Ectodermal cell (in vitro differentiated cells): Measurements from ENCODE around the gene BUB1B.
"Not testable (repeated sequence)": the region's sequence is repeated elsewhere in the genome, so short reads cannot be mapped to it uniquely, and the experiment has no call there.

Experiments used
- H3K27ac ChIP-seq: 2 replicates; pipeline ENCODE4 v1.7.0; 2013; ENCODE audit warnings: mild to moderate bottlenecking, low read depth, low read length; ENCODE audit not compliant: insufficient read depth, poor library complexity, severe bottlenecking
- H3K27me3 ChIP-seq: 2 replicates; pipeline ENCODE4 v1.7.0; 2013; ENCODE audit warnings: mild to moderate bottlenecking, low read length; ENCODE audit not compliant: insufficient read depth, control insufficient read depth, poor library complexity, severe bottlenecking
- H3K36me3 ChIP-seq: one replicate; pipeline ENCODE4 v1.7.0; 2013; ENCODE audit warnings: low read length; ENCODE audit not compliant: control insufficient read depth, insufficient read depth
- H3K4me1 ChIP-seq: one replicate; pipeline ENCODE4 v1.7.0; 2013; ENCODE audit warnings: low read length; ENCODE audit not compliant: control insufficient read depth, insufficient read depth
- H3K4me3 ChIP-seq: 2 replicates; pipeline ENCODE4 v1.7.0; 2013; ENCODE audit warnings: low read depth, low read length, control low read depth; ENCODE audit not compliant: insufficient read depth
- H3K9me3 ChIP-seq: 2 replicates; pipeline ENCODE4 v1.7.0; 2013; ENCODE audit warnings: mild to moderate bottlenecking, low read length, moderate library complexity; ENCODE audit not compliant: control insufficient read depth
- WGBS, 2 experiments: methylation state at CpG; one replicate each; pipeline ENCODE4 v1.1.7; 2013; ENCODE audit warnings: missing lambda C conversion rate in 2 of 2; 5-methylcytosine and 5-hydroxymethylcytosine counted together

BUB1B gene

GRCh38 chr15:40155270-40155910, 5.5 kb upstream of the BUB1B start:
- 29 to 35% methylated on average over 4 of the region's 5 CpGs for WGBS, 2 experiments
- Histone ChIP-seq H3K4me3 (no peak overlapping the region), H3K36me3 (no peaks in the 10 kb centered on the region), H3K9me3 (no peaks in the 10 kb centered on the region), H3K27ac (no peak overlapping the region), H3K27me3 (no peaks in the 10 kb centered on the region), H3K4me1 (peaks cover 16% of the 10 kb centered on the region)

- H3K27me3 ChIP-seq = no peaks in the 10 kb centered on the region
- H3K4me3 ChIP-seq = no peak overlapping the region
- WGBS, 2 experiments = 90% methylated on average over 7 of the region's 7 CpGs
- H3K9me3 ChIP-seq = no peaks in the 10 kb centered on the region
- H3K36me3 ChIP-seq = no peaks in the 10 kb centered on the region
- H3K27ac ChIP-seq = no peak overlapping the region
- H3K4me1 ChIP-seq = peaks cover 21% of the 10 kb centered on the region
Observed at GRCh38 chr15:40157778-40158447, 3.0 kb upstream of the BUB1B start.

DNA sequence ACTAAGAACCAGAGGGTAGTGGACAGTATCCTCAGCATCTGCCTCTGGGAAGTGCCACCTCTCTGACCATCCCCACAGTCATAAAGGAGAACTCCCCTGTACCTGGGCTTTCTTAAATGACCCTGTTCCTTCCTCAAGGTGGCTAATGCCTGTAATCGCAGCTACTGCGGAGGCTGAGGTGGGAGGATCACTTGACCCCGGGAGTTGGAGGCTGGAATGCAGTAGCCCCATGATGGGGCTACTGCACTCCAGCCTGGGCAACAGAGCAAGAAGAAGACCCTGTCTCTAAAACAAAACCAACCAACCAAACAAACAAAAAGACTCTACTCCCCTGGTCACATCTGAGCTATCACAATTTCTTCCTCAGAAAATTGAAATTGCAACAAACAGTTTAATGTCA, 848 bp upstream of the BUB1B start:
- 95% methylated on average over 3 of the region's 3 CpGs for WGBS, 2 experiments
- Histone ChIP-seq H3K9me3 (no peaks in the 10 kb centered on the region), H3K4me1 (peaks cover 24% of the 10 kb centered on the region), H3K27me3 (no peaks in the 10 kb centered on the region), H3K27ac (no peak overlapping the region), H3K36me3 (peaks cover 7% of the 10 kb centered on the region), H3K4me3 (no peak overlapping the region)

DNA sequence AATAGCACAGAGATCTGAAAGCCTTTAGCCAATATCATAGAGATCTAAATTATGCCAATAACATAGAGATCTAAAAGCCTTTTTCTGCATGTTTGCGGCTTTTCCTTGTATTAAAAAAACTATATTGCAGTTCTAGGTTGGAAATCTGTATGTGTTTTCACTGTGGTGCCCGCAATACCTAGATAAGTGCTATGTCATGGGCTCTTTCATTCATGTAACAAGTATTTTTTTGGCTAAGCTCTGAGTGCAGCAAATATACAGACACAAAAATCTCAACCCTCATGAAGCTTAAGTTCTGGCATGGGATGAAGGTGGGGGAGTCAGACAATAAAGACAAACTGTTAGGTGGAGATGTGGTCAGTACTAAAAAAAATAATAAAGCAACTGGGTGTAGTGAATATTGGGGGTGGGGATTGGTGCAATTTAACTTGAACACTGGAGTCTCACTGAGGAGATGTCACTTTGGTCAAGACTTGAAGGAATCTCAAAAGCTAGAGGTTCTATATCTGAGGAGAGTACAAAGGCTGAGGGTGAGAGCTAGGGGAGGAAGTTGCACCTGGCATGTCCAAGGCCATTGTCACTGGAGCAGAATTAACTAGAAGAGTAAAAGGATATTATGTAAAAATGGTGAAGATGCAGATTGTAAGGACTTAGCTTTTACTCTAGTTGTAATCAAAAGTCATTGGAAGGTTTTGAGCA, 973 bp downstream of the BUB1B start:
- Histone ChIP-seq H3K27ac (no peak overlapping the region), H3K27me3 (no peaks in the 10 kb centered on the region), H3K4me1 (peaks cover 19% of the 10 kb centered on the region), H3K4me3 (peak overlapping the region; percentile 64), H3K36me3 (peaks cover 23% of the 10 kb centered on the region), H3K9me3 (no peaks in the 10 kb centered on the region)
- 8 to 13% methylated on average over 2 of the region's 2 CpGs for WGBS, 2 experiments

DNA sequence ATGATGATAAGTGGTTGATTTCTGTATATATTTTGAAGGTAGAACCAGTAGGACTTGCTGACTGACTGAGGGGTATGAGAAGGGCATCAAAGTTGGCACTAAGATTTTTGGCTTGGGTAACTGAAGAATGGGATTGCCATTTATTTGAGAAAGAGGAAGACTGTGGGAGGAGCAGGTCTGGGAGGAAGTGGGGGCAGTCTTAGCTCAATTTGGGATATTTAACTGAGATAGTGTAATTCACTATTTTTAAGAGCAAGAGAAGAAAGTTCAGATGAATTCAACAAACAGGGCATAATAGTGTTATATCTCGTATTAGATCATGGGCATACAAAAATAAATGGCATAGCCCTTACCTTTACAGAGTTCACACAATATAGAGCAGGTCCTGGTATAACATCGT, 1.7 kb downstream of the BUB1B start:
- peaks cover 16% of the 10 kb centered on the region for H3K4me1 ChIP-seq
- no peak overlapping the region for H3K27ac ChIP-seq
- 90 to 95% methylated on average over 2 of the region's 2 CpGs for WGBS, 2 experiments
- H3K4me3 ChIP-seq = peak overlapping the region; percentile 64
- no peaks in the 10 kb centered on the region for H3K27me3 ChIP-seq
- no peaks in the 10 kb centered on the region for H3K9me3 ChIP-seq
- peaks cover 23% of the 10 kb centered on the region for H3K36me3 ChIP-seq

- no peaks in the 10 kb centered on the region for H3K9me3 ChIP-seq
- H3K36me3 ChIP-seq = peaks cover 23% of the 10 kb centered on the region
- H3K27ac ChIP-seq = no peak overlapping the region
- H3K27me3 ChIP-seq = no peaks in the 10 kb centered on the region
- H3K4me3 ChIP-seq = no peak overlapping the region
- WGBS, 2 experiments = 93 to 96% methylated on average over 11 to 12 of the region's 12 CpGs
- peaks cover 8% of the 10 kb centered on the region for H3K4me1 ChIP-seq
Observed at GRCh38 chr15:40163657-40164416, 3.0 kb downstream of the BUB1B start.

- not testable (repeated sequence) for H3K4me3 ChIP-seq, H3K4me1 ChIP-seq, H3K9me3 ChIP-seq, H3K27ac ChIP-seq, H3K27me3 ChIP-seq
- H3K36me3 ChIP-seq = peaks cover 43% of the 10 kb centered on the region
- 92 to 94% methylated on average over 10 of the region's 10 CpGs for WGBS, 2 experiments
Observed at GRCh38 chr15:40167374-40167773, 6.5 kb downstream of the BUB1B start.

DNA sequence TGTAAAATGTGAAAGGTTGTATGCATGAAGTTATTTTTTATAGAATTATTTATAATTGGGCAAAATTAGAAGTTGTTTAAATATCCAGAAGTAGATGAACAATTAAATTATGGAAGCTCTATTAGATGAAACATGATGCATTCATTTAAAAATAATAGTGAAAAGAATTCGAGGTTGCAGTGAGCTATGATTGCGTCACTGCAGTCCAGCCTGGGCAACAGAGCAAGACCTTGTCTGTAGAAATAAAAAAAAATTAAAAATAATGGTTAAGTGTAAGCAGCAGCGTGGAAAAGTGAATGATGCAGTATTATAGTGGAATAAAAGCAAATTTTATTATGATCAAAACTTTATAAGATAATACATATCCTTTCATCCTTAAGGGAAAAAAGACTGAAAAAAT, 14.3 kb downstream of the BUB1B start:
- no peaks in the 10 kb centered on the region for H3K9me3 ChIP-seq
- no peaks in the 10 kb centered on the region for H3K27me3 ChIP-seq
- H3K27ac ChIP-seq = no peak overlapping the region
- no peak overlapping the region for H3K4me3 ChIP-seq
- peaks cover 33% of the 10 kb centered on the region for H3K36me3 ChIP-seq
- no peaks in the 10 kb centered on the region for H3K4me1 ChIP-seq
- WGBS, 2 experiments = 91 to 100% methylated on average over 2 to 3 of the region's 3 CpGs

DNA sequence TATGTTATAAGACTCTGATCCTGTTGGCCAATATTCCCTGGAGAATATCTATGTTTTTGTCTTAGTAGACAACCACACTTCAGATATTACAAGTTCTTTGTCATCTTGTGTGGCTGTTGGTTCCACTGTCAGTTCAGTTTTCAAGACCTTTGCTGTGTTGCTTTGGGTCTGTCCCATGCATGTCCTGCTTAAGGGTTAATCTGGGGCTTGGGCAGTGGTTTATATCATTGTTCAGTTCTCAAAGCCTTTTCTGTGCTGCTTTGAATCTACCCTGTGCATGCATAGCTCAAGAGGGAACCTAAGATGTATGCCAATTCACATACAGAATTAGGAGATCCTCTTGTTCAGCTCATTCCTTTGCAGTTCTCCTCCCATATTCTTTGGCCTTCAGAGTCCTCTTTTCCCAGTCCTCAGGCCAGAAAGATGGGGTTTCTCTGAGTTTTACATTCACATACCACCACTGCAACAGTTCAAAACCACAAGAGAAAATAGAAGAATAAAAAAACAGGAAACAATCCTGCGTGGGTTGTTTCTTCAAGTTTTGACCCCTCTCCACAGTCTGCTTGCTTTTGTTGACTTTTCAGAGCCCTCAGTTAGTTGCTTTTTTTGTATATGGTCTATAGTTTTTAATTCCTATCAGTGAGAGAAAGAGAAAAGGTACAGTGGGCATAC, 21.6 kb downstream of the BUB1B start:
- Histone ChIP-seq H3K4me1 (no peaks in the 10 kb centered on the region), H3K27me3 (no peaks in the 10 kb centered on the region), H3K9me3 (no peaks in the 10 kb centered on the region), H3K4me3 (no peak overlapping the region), H3K27ac (no peak overlapping the region), H3K36me3 (peaks cover 25% of the 10 kb centered on the region)
- 94% methylated on average over 1 of the region's 1 CpG for WGBS, 2 experiments
